HUDEP-2 (cell line): ENCODE measurements around the gene BIRC7.
A peak's percentile ranks its signal among the peaks of the same experiment; 100 is the strongest.

Source experiments
- DNase-seq, 76 experiments: peaks; one replicate each; lab custom pipeline; 2025; ENCODE audit not compliant: unreplicated experiment in 76 of 76; lab: John Stamatoyannopoulos, UW

BIRC7 gene

GRCh38 chr20:63223826-63224207 lies 11.9 kb upstream of the BIRC7 start:
- DNase-seq = no peak

DNA sequence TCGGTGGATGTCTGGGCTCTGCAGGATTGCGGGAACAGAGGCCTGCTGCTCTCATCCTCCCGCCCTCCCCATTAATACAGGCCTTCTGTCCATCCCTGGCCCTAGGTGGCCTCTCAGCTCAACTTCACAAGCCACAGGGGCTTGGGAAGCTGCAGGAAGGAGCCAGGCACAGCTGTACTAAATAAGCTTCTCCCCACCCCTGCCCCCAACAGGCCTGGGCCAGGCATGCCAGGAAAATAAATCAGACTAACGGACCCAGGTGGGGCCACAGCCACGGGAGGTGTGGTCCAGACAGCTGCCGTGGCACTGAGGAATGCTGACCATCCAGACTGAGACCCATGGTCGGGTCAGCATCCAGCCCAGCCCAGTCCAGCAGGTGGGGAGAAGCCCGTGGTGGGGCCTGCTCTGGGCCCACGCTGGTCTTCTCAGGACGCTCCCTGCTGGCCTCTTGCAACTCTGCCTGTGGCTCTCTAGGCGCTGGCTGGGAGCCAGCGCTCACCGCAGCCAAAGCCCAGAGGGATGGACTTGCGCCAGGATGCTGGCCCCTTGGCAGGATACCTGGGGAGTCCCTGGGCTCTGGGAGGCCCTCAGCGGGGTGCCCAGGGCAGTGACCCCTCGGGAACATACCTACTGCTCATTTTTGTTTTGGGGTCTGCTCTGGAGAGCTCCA lies 11.2 kb upstream of the BIRC7 start:
- peak in 9 of 76 experiments; percentile 7 to 50 (median 20) for DNase-seq

DNA sequence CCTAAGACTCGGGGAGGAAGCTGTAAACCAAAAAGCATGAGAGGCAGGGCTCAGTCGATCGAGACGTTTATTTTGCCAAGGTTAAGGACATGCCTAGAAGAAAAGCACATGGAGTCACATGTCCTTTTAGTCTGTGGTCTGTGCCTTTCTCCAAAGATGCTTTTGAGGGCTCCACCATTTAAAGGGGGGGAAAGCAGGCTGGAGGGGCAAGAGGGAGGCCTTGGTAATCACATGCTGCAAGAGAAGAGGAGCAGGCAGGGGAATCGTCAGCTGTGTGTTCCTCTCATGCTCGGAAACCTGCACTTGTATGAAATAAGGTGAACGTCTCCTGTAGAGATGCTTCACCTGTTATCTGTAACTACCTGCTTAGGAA lies 10.6 kb upstream of the BIRC7 start:
- no peak for DNase-seq

- DNase-seq = no peak
These were observed 9.4 kb upstream of the BIRC7 start for GRCh38 chr20:63226042-63226943.

DNA sequence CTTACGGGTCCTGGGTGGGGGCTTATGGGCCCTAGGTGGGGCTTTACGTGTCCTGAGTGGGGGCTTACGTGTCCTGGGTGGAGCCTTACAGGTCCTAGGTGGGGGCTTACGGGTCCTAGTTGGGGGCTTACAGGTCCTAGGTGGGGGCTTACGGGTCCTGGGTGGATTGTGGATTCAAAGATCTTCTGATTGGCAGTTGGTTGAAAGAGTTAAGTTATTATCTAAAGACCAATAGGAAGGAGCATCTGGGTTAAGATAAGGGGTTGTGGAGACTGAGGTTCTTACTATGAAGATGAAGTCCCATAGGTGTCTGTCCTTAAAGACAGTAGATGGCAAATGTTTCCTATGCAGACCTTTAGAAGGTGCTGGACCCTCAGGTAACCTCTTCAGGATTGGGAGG lies 8.4 kb upstream of the BIRC7 start:
- DNase-seq = no peak

DNA sequence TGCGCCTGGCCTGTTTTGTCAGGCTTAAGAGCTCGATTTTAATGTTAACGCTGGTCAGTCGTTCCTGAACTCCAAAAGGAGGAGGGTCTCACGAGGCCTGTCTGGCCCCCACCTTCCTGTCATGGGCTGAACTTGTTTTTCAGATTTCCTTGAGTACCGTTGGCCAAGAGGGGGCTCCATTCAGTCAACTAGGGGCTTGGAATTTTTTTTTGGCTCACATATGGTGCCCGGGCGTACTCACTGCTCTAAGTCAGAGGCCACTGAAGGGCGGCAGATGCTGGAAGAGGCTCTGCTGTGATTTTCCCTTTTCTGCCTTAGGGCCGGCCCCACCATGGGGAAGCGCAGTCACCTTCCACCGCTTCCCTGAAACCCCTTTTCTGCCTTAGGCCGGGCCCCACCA lies 6.9 kb upstream of the BIRC7 start:
- DNase-seq = no peak

- DNase-seq = peak in 17 of 76 experiments; percentile 2 to 55 (median 18)
These were observed 4.9 kb upstream of the BIRC7 start for GRCh38 chr20:63230800-63231268.

GRCh38 chr20:63232235-63233060 lies 3.3 kb upstream of the BIRC7 start:
- DNase-seq = no peak

- DNase-seq = no peak
These were observed 2.7 kb upstream of the BIRC7 start for GRCh38 chr20:63233061-63233344.

DNA sequence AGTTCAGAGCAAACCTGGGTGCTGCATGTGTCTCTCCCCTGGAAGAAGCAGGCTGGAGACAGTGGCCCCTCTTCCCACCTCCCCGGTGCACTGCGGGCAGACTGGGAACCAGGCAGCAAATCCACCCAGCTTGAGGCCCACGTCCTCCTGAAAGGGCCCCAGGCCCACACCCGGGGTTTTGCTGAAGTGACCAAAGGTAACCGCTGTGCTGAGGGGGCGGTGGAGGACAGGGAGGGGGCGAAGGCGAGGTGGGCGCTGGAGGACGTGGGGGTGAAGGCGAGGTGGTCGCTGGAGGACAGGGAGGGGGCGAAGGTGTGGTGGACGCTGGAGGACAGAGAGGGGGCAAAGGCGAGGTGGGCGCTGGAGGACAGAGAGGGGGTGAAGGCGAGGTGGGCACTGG lies 1.8 kb upstream of the BIRC7 start:
- no peak for DNase-seq

- DNase-seq = peak in 13 of 76 experiments; percentile 6 to 43 (median 14)
These were observed 859 bp upstream of the BIRC7 start for GRCh38 chr20:63234693-63235398.

GRCh38 chr20:63236116-63236837 lies 572 bp downstream of the BIRC7 start:
- DNase-seq = no peak

- DNase-seq = no peak
These were observed 2.3 kb downstream of the BIRC7 start for GRCh38 chr20:63238031-63238430.

GRCh38 chr20:63238514-63239125 lies 2.9 kb downstream of the BIRC7 start:
- DNase-seq = peak in 49 of 76 experiments; percentile 3 to 81 (median 36)

DNA sequence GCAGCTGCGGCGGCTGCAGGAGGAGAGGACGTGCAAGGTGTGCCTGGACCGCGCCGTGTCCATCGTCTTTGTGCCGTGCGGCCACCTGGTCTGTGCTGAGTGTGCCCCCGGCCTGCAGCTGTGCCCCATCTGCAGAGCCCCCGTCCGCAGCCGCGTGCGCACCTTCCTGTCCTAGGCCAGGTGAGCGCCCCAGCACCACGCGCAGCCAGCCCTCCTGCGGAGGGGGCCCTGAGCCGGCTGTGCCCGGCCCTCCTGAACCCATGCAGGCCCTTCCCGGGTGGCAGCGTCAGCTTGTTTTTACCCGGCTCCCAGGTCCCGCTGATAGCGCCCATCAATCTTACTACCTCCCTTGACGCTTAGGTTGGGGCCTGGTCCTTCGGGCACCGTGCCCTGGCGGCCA lies 3.7 kb downstream of the BIRC7 start:
- no peak for DNase-seq

- no peak for DNase-seq
These were observed 4.3 kb downstream of the BIRC7 start for GRCh38 chr20:63240004-63240403.

DNA sequence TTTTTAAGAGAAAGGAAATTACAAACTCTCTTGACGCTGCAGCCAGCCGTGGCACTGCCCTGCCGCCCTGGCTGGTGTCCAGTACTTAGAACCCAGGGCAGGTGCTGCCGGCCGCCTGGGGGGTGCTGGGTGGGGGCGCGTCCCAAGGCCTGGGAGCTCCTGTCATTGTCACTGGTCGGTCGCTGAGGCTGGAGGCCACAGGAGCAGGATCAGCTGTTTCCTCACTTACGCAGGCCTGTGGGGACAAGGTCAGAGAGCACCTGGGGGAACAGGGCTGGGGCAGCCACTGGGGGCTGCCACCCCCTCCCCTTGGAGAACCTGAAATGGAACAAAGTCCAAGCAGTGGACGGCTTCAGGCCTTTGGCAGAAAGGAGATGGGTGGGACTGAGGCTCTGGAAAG lies 5.6 kb downstream of the BIRC7 start:
- no peak for DNase-seq

DNA sequence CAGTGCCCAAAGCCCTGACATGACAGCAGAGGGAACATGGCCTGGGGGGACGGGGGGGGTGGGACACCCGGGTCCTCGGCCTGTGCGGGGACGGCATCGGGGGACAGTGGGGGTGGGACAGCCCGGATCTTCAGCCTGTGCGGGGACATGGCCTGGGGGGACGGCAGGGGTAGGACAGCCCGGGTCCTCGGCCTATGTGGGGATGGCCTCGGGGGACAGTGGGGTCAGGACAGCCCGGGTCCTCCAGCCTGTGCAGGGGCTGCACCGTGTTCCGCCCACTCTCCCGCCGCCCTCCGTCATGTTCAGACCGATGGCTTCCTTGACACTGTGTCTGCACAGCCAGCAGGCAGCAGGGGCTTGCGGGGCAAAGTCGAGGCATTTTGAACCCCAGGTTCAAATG lies 7.0 kb downstream of the BIRC7 start:
- DNase-seq = no peak

DNA sequence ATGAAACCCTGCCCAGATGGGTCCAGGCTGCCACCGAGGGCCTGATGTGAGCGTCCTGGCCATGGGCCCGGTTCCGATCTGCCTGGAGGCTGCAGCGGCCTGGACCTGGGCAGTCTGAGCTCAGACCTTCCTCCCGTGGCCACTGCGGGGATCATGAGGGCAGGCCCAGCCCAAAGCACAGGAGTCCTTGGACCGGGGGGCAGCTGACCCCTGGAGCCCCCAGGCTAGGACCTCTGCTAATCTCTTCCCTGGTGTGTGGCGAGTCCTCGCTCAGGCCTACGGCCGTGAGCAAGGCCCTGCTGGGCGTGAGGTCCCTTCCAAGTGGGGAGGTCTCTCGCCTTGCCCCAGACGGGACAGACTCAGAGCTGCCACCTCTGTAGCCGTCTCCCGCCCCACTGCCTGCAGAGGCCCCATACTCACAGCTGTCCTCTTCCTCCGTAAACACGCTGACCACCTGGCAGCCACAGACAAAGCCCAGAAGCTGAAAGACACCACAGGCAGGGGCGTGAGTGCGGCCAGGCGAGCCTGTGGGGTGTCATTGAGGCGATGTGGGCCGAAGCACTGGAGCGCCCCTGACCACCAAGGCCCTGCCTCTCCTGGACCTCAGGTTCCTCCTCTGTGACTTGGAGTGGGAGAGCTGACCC lies 8.0 kb downstream of the BIRC7 start:
- no peak for DNase-seq
